ENCODE data around the gene TNS3.

- TF ChIP-seq CTCF (IDR thresholded peaks at IDR 0.05) = no peak
- no peak for TF ChIP-seq POLR2A (IDR thresholded peaks at IDR 0.05)
These were observed 192.6 kb downstream of the TNS3 start for GRCh38 chr7:47389171-47389922.

Data from uterus (tissue), 2 donors.